HCT116 (cell line): ENCODE measurements around the gene DYDC1. TPM values are rescaled to one million over a fixed set of nuclear protein-coding genes. Genes with fewer than 3 reads are reported as not detected.

ENCODE experiments used
- ATAC-seq: fragments of 200-7000 bp; cut with Tn5 transposase; 2 replicates; pipeline ENCODE4 v1.9.1; 2020; ENCODE audit warnings: mild to moderate bottlenecking, moderate library complexity
- BruUV-seq: library from RNA; stranded (reverse); fragments of 400-500 nt; replicated peaks from 2 replicates; lab custom pipeline; 2021; lab: Mats Ljungman, UMichigan
- CTCF ChIA-PET: fragments of 300-600 bp; sonication (Branson Sonifier 250); formaldehyde crosslinking; loops from one replicate; lab custom pipeline; 2021; ENCODE audit warnings: antibody characterized with exemption; lab: Charles Lee
- POLR2A ChIA-PET: fragments of 300-600, 350-600 bp; sonication (Branson Sonifier 250); formaldehyde crosslinking; loops from one replicate; lab custom pipeline; 2021; ENCODE audit warnings: antibody characterized with exemption; lab: Charles Lee
- RAD21 ChIA-PET, 2 experiments: fragments of 300-600 bp; sonication (Branson Sonifier 250); formaldehyde crosslinking; loops; one replicate each; lab custom pipeline; 2023; ENCODE audit warnings: low total read pairs in 2 of 2; ENCODE audit not compliant: uncharacterized antibody in 2 of 2, unreplicated experiment in 2 of 2, low non-redundant PET in 1 of 2; lab: Charles Lee
- DNase-seq: peaks from one replicate; pipeline ENCODE4 v3.0.0-alpha.2; 2010; ENCODE audit warnings: low read depth, low spot score
- H2AFZ ChIP-seq: fragments of 200-600 bp; shearing (Covaris generic), sonication (generic); 2 replicates; pipeline ENCODE4 v1.6.1; 2017; ENCODE audit warnings: low read depth, mixed run types, mixed read lengths, antibody characterized with exemption, low read length; ENCODE audit not compliant: poor library complexity, severe bottlenecking
- H3K27ac ChIP-seq: 2 replicates; pipeline ENCODE4 v1.5.1; 2012; ENCODE audit warnings: low read depth, low read length
- H3K27me3 ChIP-seq: fragments of 200-600 bp; sonication (generic); 2 replicates; pipeline ENCODE4 v1.6.1; 2016; ENCODE audit warnings: mixed run types, low read length, mixed read lengths; ENCODE audit not compliant: insufficient read depth
- H3K36me3 ChIP-seq, 2 experiments: fragments of 200-500 bp in 1 of 2; fragments of 200-600 bp in 1 of 2; sonication (Bioruptor generic) in 1 of 2; sonication (generic) in 1 of 2; 2 replicates each; pipeline versions ENCODE4 v1.5.1 to v1.6.1; 2014 to 2016; ENCODE audit warnings: low read length in 2 of 2, inconsistent platforms in 1 of 2, mixed read lengths in 1 of 2, mixed run types in 1 of 2; ENCODE audit not compliant: insufficient read depth in 2 of 2, control insufficient read depth in 1 of 2
- H3K4me1 ChIP-seq, 2 experiments: fragments of 200-600 bp in 1 of 2; sonication (generic) in 1 of 2; 2 replicates each; pipeline versions ENCODE4 v1.5.1 to v1.6.1; 2012 to 2017; ENCODE audit warnings: low read length in 2 of 2, inconsistent platforms in 1 of 2, mild to moderate bottlenecking in 1 of 2, mixed read lengths in 1 of 2, mixed run types in 1 of 2, moderate library complexity in 1 of 2; ENCODE audit not compliant: insufficient read depth in 2 of 2, control insufficient read depth in 1 of 2
- H3K4me2 ChIP-seq: fragments of 200-600 bp; sonication (generic); 2 replicates; pipeline ENCODE4 v1.6.1; 2017; ENCODE audit warnings: mixed run types, low read length, mixed read lengths
- H3K4me3 ChIP-seq, 2 experiments: fragments of 200-600 bp in 1 of 2; sonication (generic) in 1 of 2; replicated peaks in 1 of 2; 2 replicates each; pipeline ENCODE4 v1.5.1; 2011 to 2016; ENCODE audit warnings: low read length in 2 of 2, control low read depth in 1 of 2, low read depth in 1 of 2, mild to moderate bottlenecking in 1 of 2, mixed read lengths in 1 of 2, mixed run types in 1 of 2
- H3K79me2 ChIP-seq: fragments of 200-600 bp; sonication (generic); 2 replicates; pipeline ENCODE4 v1.6.1; 2017; ENCODE audit warnings: mild to moderate bottlenecking, mixed run types, low read length, moderate library complexity, mixed read lengths; ENCODE audit not compliant: insufficient read depth
- H3K9ac ChIP-seq: fragments of 200-600 bp; sonication (generic); 2 replicates; pipeline ENCODE4 v1.6.1; 2016; ENCODE audit warnings: low read length, mixed read lengths
- H3K9me2 ChIP-seq: fragments of 200-600 bp; sonication (generic), shearing (Covaris generic); 2 replicates; pipeline ENCODE4 v1.6.1; 2017; ENCODE audit warnings: mixed run types, mild to moderate bottlenecking, moderate library complexity; ENCODE audit not compliant: insufficient read depth
- H3K9me3 ChIP-seq, 2 experiments: fragments of 200-500 bp in 1 of 2; fragments of 200-600 bp in 1 of 2; sonication (Bioruptor generic) in 1 of 2; sonication (generic) in 1 of 2; 2 replicates each; pipeline ENCODE4 v1.6.1; 2014 to 2017; ENCODE audit warnings: low read length in 2 of 2, mixed read lengths in 2 of 2, inconsistent platforms in 1 of 2, low read depth in 1 of 2, mild to moderate bottlenecking in 1 of 2, mixed run types in 1 of 2, moderate library complexity in 1 of 2; ENCODE audit not compliant: control insufficient read depth in 1 of 2, insufficient read depth in 1 of 2
- H4K20me1 ChIP-seq: fragments of 200-600 bp; sonication (generic), shearing (Covaris generic); 2 replicates; pipeline ENCODE4 v1.6.1; 2017; ENCODE audit warnings: mixed run types, mild to moderate bottlenecking, moderate library complexity; ENCODE audit not compliant: insufficient read depth
- ATF3 ChIP-seq: IDR thresholded peaks from 2 replicates; pipeline ENCODE4 v1.6.1; 2012
- EGR1 ChIP-seq: IDR thresholded peaks from 2 replicates; pipeline ENCODE4 v1.6.1; 2012; ENCODE audit warnings: low read depth
- ELF1 ChIP-seq: IDR thresholded peaks from 2 replicates; pipeline ENCODE4 v1.6.1; 2012; ENCODE audit warnings: low read depth, borderline replicate concordance
- EZH2 ChIP-seq: fragments of 200-600 bp; sonication (generic); IDR thresholded peaks from 2 replicates; pipeline ENCODE4 v1.6.1; 2017; ENCODE audit warnings: antibody characterized with exemption, mixed run types
- TCF7L2 ChIP-seq: IDR thresholded peaks from 2 replicates; pipeline ENCODE4 v1.7.0; 2011; ENCODE audit warnings: borderline replicate concordance, inconsistent platforms; ENCODE audit not compliant: insufficient read depth, insufficient read length; ENCODE audit errors: extremely low read depth
- YY1 ChIP-seq: IDR thresholded peaks from 2 replicates; pipeline ENCODE4 v1.6.1; 2011; ENCODE audit warnings: low read length, low read depth, moderate library complexity, mild to moderate bottlenecking; ENCODE audit not compliant: insufficient replicate concordance; ENCODE audit errors: extremely low read depth
- intact Hi-C: fragments of 100-400 bp; cut with micrococcal nuclease; formaldehyde crosslinking; loops from 2 replicates; pipeline ENCODE4 v1.10.0; 2022
- total RNA-seq: library from RNA; stranded (reverse); gene quantifications from one replicate; pipeline ENCODE4 v1.2.1, GENCODE V29; 2021; ENCODE audit not compliant: unreplicated experiment

The DYDC1 gene
- total RNA-seq, 1 experiment from 2014 or later: not detected

- H3K4me2 ChIP-seq: no peak overlapping the region
- ChIA-PET RAD21 (no interaction called here), CTCF (interaction anchor here (1.1 to 2.2 kb wide), 3 partner anchors 28 to 99 kb away, joined by 3 to 13 read pairs (median 3); no protein-coding TSS in a partner anchor)
- H3K9me2 ChIP-seq: no peaks in the 10 kb centered on the region
- no TSS peak for BruUV-seq
- H2AFZ ChIP-seq: no peak overlapping the region
- H3K9me3 ChIP-seq: no peaks in the 10 kb centered on the region
- H3K9ac ChIP-seq: no peak overlapping the region
- TF ChIP-seq EGR1: no peak
- no peak for TF ChIP-seq ELF1
- no peak for TF ChIP-seq TCF7L2
- no peak for TF ChIP-seq YY1
- TF ChIP-seq, all 23 proteins: peak for 0
- Histone ChIP-seq H3K4me3 (no peak overlapping the region), H3K36me3 (no peaks in the 10 kb centered on the region), H3K27me3 (no peaks in the 10 kb centered on the region), H3K79me2 (no peaks in the 10 kb centered on the region), H4K20me1 (no peaks in the 10 kb centered on the region), H3K4me1 (peaks cover 3 to 12% of the 10 kb centered on the region in 2 experiments; a peak in 3 of 4 replicates), H3K27ac (no peak overlapping the region)
- ATAC-seq (no peak), DNase-seq (no peak)
- POLR2A ChIA-PET: no interaction called here
- intact Hi-C loops: no loop called here
Observed at GRCh38 chr10:80406204-80406603, 49.6 kb upstream of the DYDC1 start.

GRCh38 chr10:80405626-80406025, 49.1 kb upstream of the DYDC1 start:
- TF ChIP-seq TCF7L2 (no peak), ATF3 (no peak), EZH2 (no peak), EGR1 (no peak), YY1 (no peak), ELF1 (no peak)
- no peaks in the 10 kb centered on the region for H3K79me2 ChIP-seq
- H3K9ac ChIP-seq: no peak overlapping the region
- H3K9me2 ChIP-seq: no peaks in the 10 kb centered on the region
- ChIA-PET CTCF (interaction anchor here (1.1 kb wide), 2 partner anchors 27 to 35 kb away, joined by 3 read pairs; no protein-coding TSS in a partner anchor), POLR2A (no interaction called here), RAD21 (no interaction called here)
- no peaks in the 10 kb centered on the region for H3K27me3 ChIP-seq
- peaks cover 3 to 12% of the 10 kb centered on the region in 2 experiments; a peak in 3 of 4 replicates for H3K4me1 ChIP-seq
- H3K4me2 ChIP-seq: no peak overlapping the region
- H3K27ac ChIP-seq: no peak overlapping the region
- intact Hi-C loops: no loop called here
- no peak overlapping the region for H3K4me3 ChIP-seq
- H2AFZ ChIP-seq: no peak overlapping the region
- ATAC-seq (no peak), DNase-seq (no peak)
- no peaks in the 10 kb centered on the region for H4K20me1 ChIP-seq
- H3K36me3 ChIP-seq: no peaks in the 10 kb centered on the region
- no peaks in the 10 kb centered on the region for H3K9me3 ChIP-seq
- BruUV-seq: no TSS peak
